NCI-H510A (cell line): ENCODE measurements around the gene BACH2.
"Not testable (repeated sequence)": the region's sequence is repeated elsewhere in the genome, so short reads cannot be mapped to it uniquely, and the experiment has no call there.

Experiments used
- DNase-seq: peaks from one replicate; lab custom pipeline; 2025; lab: John Stamatoyannopoulos, UW

BACH2 gene

GRCh38 chr6:90183587-90184333 is 112.9 kb downstream of the BACH2 start:
- DNase-seq, result no peak

DNA sequence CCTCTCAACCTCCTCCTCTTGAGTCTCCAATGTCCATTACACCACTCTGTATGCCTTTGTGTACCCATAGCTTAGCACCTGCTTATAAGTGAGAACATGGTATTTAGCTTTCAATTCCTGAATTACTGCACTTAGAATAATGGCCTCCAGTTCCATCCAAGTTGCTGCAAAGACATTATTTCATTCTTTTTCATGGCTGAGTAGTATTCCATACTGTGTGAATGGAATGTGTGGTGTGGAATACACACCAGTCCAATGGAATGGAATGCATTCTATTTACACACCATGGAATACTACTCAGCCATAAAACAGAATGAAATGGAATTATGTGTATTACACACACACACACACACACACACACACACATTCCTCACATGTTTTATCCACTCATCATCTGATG is 116.1 kb downstream of the BACH2 start:
- DNase-seq, result no peak

DNA sequence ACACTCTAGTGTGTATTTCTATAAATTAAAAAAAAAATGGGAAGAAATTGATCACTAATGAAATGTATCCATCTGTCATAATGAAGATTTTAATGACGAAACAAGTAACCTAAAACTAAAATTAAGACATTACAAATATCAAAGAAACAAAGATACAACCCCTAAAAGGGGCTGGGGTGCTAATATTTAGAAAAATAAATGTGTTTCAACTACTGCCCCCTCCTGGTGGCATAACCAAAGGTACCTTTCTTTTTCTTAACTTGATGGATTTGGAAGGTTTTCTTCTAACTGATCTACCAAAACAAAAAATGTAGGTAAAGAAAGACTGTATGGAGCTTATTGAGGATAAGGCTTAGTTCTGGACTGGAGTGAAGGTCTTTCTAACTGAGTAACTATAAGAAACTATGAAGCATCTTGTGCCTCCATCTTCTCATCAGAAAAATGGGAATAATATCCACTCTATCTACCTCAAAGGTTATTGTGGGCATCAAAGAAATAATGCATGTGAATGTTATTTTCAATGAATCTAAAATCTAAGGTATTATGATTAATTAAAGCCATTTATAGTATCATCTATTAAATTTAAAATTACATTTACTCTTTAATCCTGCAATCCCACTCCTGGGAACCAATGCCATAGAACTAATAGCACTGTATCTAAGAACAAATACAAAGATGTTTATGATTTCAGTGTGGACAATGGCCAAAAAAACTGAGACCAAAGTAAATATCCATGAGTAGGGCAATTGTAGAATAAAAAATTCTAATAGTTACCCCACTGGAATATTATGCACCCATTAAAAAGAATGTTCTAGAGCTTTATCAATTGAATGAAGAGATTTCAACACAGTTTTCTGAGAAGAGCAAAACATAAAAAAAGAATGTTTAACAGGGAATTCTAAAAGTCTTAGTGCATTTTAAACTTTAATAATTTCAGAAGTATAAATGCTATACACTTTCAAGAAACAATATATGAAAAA is 117.2 kb downstream of the BACH2 start:
- DNase-seq, result no peak

GRCh38 chr6:90178384-90178855 is 118.2 kb downstream of the BACH2 start:
- DNase-seq, result no peak

GRCh38 chr6:90177544-90178383 is 118.9 kb downstream of the BACH2 start:
- no peak for DNase-seq

DNA sequence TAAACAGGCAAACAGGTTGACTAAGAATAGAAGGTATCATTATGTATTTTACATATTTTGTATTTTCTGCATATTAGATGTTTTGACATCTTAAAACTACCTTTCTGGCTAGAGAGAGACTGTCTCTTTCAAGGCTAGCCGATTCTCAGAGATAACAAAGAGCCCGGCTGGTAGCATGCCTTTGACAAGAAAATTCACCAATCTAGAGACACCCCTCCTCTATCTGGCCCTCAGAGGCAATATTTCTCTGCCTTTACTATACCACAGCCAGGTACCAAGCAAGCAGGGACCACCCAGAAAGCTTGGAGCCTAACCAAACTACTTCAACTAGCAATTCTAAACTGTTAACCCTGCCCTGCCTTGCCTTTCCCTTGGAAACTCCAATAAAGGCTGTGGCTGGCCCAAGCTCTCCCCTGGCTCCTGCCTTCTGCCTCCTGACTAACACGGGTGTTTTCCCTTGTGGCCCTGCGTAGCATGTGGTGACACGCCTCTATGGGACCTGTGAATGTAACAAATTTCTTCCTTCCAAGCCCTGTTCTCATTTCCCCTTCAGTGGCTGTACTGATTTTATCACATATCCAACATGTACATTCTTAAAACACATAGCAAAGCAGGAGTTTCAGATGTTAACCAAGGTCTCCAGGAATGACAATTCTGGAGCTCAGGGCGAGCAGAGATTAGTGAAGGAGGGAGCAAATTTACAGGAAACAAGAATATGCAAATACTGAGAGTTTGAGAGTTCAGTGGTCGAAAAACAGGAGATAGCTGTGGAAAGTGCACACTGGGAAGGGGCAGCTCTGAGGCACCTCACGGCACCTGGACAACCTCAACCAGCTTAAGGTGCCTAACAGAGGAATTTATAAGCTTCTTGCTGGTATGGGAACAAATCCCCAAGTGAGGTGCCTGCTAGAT is 120.8 kb downstream of the BACH2 start:
- DNase-seq, result no peak

DNA sequence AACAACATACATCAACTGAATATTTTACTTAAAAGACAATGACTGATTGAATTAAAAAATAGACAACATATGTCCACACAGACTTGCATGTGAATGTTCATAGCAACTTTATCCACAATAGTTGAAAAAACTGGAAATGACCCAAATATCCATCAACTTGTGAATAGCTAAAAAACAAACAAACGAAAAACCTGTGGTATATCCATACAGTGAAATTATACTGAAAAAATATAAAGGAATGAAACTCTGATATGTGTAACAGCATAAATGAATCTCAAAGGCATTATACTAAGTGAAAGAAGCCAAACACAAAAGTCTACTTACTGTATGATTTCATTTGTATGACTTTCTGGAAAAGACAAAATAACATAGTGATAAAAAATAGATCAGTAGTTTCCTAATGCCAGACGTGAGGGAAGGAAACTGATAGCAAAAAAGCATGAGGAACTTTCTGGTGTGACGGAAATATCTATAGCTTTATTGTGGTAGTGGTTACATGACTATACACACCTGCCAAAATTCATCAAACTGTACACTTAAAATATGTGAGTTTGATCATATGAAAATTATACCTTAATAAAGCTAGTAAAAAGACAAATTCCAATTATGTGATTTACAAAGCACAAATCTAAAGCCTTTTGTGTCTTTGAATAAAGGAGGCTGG is 123.2 kb downstream of the BACH2 start:
- no peak for DNase-seq

- no peak for DNase-seq
Measured at GRCh38 chr6:90170601-90171000, 126.0 kb downstream of the BACH2 start.

GRCh38 chr6:90169374-90169773 is 127.3 kb downstream of the BACH2 start:
- DNase-seq, result no peak

DNA sequence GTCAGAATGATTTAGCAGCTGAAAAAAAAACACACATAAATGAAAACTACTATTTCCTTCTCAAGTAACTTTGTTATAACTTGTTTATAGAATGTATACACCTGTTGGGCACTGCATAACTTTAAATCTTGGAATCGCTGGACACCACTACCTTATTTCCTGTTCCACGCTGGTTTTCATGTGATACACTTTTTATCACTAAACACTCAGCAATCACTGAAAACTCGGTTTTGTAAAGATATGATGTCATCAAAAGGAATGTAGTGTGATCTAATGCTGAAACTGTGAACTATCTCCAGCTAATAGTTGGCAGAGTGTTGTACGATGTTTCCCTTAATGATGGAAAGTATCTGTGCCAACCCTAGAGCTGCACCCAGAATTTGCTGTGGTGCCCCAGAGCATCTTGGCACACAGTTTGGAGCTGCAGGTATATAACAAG is 127.9 kb downstream of the BACH2 start:
- DNase-seq, result no peak

GRCh38 chr6:90167514-90168379 is 128.9 kb downstream of the BACH2 start:
- no peak for DNase-seq

DNA sequence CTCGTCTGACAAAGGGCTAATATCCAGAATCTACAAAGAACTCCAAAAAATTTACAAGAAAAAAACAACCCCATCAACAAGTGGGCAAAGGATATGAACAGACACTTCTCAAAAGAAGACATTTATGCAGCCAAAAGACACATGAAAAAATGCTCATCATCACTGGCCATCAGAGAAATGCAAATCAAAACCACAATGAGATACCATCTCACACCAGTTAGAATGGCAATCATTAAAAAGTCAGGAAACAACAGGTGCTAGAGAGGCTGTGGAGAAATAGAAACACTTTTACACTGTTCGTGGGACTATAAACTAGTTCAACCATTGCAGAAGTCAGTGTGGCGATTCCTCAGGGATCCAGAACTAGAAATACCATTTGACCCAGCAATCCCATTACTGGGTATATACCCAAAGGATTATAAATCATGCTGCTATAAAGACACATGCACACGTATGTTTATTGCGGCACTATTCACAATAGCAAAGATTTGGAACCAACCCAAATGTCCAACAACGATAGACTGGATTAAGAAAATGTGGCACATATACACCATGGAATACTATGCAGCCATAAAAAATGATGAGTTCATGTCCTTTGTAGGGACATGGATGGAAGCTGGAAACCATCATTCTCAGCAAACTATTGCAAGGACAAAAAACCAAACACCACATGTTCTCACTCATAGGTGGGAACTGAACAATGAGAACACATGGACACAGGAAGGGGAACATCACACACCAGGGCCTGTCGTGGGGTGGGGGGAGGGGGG is 130.3 kb downstream of the BACH2 start:
- DNase-seq, result not testable (repeated sequence)

- no peak for DNase-seq
Measured at GRCh38 chr6:90162648-90163387, 133.8 kb downstream of the BACH2 start.

DNA sequence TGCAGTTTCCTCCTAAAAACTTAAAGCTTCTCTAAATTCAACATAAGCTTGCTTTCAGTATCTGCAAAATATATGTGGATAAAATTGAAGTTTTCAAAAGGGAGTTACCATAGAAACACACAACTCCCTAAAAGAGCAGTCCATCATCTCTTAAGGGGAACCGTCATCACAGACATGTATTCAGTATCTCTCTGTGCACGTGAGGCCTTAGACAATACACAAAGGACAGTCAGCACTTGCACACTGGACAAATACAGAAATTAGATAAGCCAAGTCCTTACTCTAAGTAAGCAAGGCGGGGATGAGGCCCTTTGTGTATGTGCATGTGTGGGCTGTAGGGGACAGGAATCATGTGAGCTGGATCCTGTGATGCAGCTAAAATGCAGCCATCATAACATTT is 136.6 kb downstream of the BACH2 start:
- no peak for DNase-seq

DNA sequence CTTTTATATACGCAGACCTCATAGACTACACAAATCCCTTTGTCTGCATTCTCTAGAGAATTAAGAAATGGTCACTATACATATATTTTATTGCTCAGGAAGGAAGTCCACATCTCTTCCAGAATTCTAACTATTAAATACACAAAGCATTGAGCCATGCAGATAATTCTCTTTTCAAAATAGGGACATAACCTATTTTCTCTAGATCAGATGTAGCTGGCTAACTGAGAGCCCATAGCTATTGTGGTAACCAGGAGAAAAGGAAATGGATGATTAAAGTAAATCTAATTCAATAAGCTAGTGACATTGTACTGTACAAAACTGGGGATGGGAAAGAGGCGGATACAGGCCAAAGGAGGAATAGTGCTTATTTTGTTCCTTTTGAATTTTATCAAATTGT is 137.2 kb downstream of the BACH2 start:
- DNase-seq, result no peak

- DNase-seq, result no peak
Measured at GRCh38 chr6:90158936-90159335, 137.7 kb downstream of the BACH2 start.

DNA sequence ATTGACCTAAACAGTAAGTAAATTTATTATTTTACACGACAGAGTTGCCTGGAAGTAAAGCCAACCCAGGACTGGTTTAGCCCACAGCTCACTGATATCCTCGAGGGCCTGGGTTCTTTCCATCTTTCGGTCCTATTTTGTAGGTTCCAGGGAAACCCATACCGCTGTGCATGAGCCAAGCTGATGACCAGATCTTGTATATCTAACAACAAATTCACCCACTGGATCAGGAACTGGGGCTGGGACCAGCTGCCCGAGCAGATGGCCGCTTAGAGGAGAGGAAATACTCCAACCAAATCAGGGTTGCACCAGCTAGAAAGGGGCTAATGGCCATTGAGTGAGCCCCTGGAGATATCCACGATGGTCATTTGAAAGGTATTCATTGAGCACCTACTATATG is 139.2 kb downstream of the BACH2 start:
- no peak for DNase-seq

DNA sequence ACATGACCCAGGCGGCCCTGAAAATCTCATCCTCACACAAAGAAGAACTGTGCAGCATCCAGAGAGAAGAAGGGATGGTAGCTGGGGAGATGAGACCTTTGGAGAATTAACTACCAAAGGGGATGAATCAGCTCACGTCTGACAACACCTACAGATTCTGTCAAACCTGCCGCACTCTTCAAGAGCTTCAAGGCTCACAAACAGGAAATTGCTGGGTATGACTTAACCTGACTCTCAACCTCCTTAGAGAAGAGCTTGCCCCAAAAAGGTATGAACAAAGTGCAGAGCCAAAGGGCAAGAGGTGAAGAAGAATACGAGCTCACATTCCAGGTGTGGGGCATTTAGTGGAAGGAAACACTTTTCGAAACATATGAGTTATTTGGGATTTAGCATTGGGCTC is 139.8 kb downstream of the BACH2 start:
- no peak for DNase-seq
